HepG2 (cell line): ENCODE data around the gene BACE1-AS. TPM values are rescaled to one million over a fixed set of nuclear protein-coding genes. Genes with fewer than 3 reads are reported as not detected.

ENCODE experiments used
- CC2D1A ChIP-seq: sonication (generic); formaldehyde crosslinking; IDR thresholded peaks from 2 replicates; pipeline ENCODE4 v1.8.1; 2023; ENCODE audit warnings: mild to moderate bottlenecking, missing genetic modification reagents
- HOMEZ ChIP-seq: IDR thresholded peaks from 2 replicates; pipeline ENCODE4 v1.6.1; 2016; ENCODE audit warnings: low read depth
- KMT2A ChIP-seq: sonication (generic); formaldehyde crosslinking; IDR thresholded peaks from 2 replicates; pipeline ENCODE4 v1.4.0; 2020; ENCODE audit warnings: missing genetic modification reagents
- MED1 ChIP-seq: sonication (generic); formaldehyde crosslinking; IDR thresholded peaks from 2 replicates; pipeline ENCODE4 v1.4.0; 2020; ENCODE audit warnings: missing genetic modification reagents
- NR2C2 ChIP-seq: sonication (generic); formaldehyde crosslinking; IDR thresholded peaks from 2 replicates; pipeline ENCODE4 v1.4.0; 2020; ENCODE audit warnings: missing genetic modification reagents, mild to moderate bottlenecking, moderate library complexity, borderline replicate concordance
- SNAPC2 ChIP-seq: sonication (generic); formaldehyde crosslinking; IDR thresholded peaks from 2 replicates; pipeline ENCODE4 v1.8.1; 2022; ENCODE audit warnings: mild to moderate bottlenecking, missing genetic modification reagents
- SUZ12 ChIP-seq: fragments of 150-350 bp; IDR thresholded peaks from 2 replicates; pipeline ENCODE4 v1.6.1; 2014; ENCODE audit warnings: low read depth, low read length
- TGIF2 ChIP-seq: IDR thresholded peaks from 2 replicates; pipeline ENCODE4 v1.6.1; 2016; ENCODE audit warnings: control low read depth, missing compliant biosample characterization
- THAP11 ChIP-seq: IDR thresholded peaks from 2 replicates; pipeline ENCODE4 v1.6.1; 2016; ENCODE audit warnings: missing biosample characterization, missing genetic modification reagents
- XBP1 ChIP-seq: sonication (generic); formaldehyde crosslinking; IDR thresholded peaks from 2 replicates; pipeline ENCODE4 v1.5.0; 2020; ENCODE audit warnings: missing genetic modification reagents
- XRCC5 ChIP-seq: fragments of 200-400 bp; formaldehyde crosslinking; optimal IDR thresholded peaks from 2 replicates; pipeline ENCODE3; 2017; ENCODE audit warnings: mild to moderate bottlenecking, low read length
- ZC3H13 ChIP-seq: sonication (generic); formaldehyde crosslinking; IDR thresholded peaks from 2 replicates; pipeline ENCODE4 v1.8.1; 2023; ENCODE audit warnings: mild to moderate bottlenecking, missing genetic modification reagents, moderate library complexity
- ZFP82 ChIP-seq: sonication (generic); formaldehyde crosslinking; IDR thresholded peaks from 2 replicates; pipeline ENCODE4 v1.5.1; 2020; ENCODE audit warnings: mild to moderate bottlenecking, missing genetic modification reagents, borderline replicate concordance
- ZMAT3 ChIP-seq: sonication (generic); formaldehyde crosslinking; conservative IDR thresholded peaks from 2 replicates; pipeline ENCODE4 v1.7.0; 2021; ENCODE audit warnings: missing genetic modification reagents
- ZNF350 ChIP-seq: sonication (generic); formaldehyde crosslinking; IDR thresholded peaks from 2 replicates; pipeline ENCODE4 v1.4.0; 2020; ENCODE audit warnings: mild to moderate bottlenecking, low read depth, missing genetic modification reagents, borderline replicate concordance
- ZNF772 ChIP-seq: sonication (generic); formaldehyde crosslinking; IDR thresholded peaks from 2 replicates; pipeline ENCODE4 v1.5.0; 2020; ENCODE audit warnings: mild to moderate bottlenecking, missing genetic modification reagents
- ZNF841 ChIP-seq: sonication (generic); formaldehyde crosslinking; IDR thresholded peaks from 2 replicates; pipeline ENCODE4 v1.8.1; 2023; ENCODE audit warnings: missing genetic modification reagents, borderline replicate concordance
- ZSCAN29 ChIP-seq: sonication (generic); formaldehyde crosslinking; conservative IDR thresholded peaks from 2 replicates; pipeline ENCODE4 v1.4.0; 2020; ENCODE audit warnings: mild to moderate bottlenecking, missing genetic modification reagents
- polyA plus RNA-seq, 8 experiments: library from polyadenylated mRNA; depleted of rRNA in 3 of 8; stranded (reverse) in 7 of 8; unstranded in 1 of 8; fragments of >200 nt; fragmentation: Illumina TruSeq in 4 of 8; extraction: Trizol in 4 of 8; gene quantifications; 2 replicates each; pipeline versions ENCODE4 v1.2.1 to v1.2.3, GENCODE V29; 2011 to 2016; ENCODE audit warnings: low read depth in 4 of 8, missing spikeins in 1 of 8, mixed read lengths in 1 of 8; ENCODE audit not compliant: insufficient read depth in 1 of 8
- total RNA-seq, 5 experiments: library from RNA; depleted of rRNA; stranded (reverse); fragments of >200 nt; fragmentation: Illumina TruSeq; extraction: Trizol; gene quantifications; 2 replicates each; pipeline ENCODE4 v1.2.3, GENCODE V29; 2016; ENCODE audit warnings: low read depth in 1 of 5
- TF ChIP-seq, protein P1 (sequence below): IDR thresholded peaks from 2 replicates; pipeline ENCODE4 v1.6.1; 2016; ENCODE audit warnings: missing compliant biosample characterization, missing genetic modification reagents, borderline replicate concordance
- TF ChIP-seq, protein P2 (sequence below): sonication (generic); formaldehyde crosslinking; IDR thresholded peaks from 2 replicates; pipeline ENCODE4 v1.4.0; 2020; ENCODE audit warnings: missing genetic modification reagents
- TF ChIP-seq, protein P3 (sequence below): IDR thresholded peaks from 2 replicates; pipeline ENCODE4 v1.6.1; 2018; ENCODE audit warnings: missing genetic modification reagents, mild to moderate bottlenecking, missing compliant biosample characterization

BACE1-AS gene
- total and polyA plus RNA-seq, 2 of the 13 experiments (the other 11 are each of a cell fraction or from before 2014, with no cell fraction given), result 2.0 to 3.9 TPM

DNA sequence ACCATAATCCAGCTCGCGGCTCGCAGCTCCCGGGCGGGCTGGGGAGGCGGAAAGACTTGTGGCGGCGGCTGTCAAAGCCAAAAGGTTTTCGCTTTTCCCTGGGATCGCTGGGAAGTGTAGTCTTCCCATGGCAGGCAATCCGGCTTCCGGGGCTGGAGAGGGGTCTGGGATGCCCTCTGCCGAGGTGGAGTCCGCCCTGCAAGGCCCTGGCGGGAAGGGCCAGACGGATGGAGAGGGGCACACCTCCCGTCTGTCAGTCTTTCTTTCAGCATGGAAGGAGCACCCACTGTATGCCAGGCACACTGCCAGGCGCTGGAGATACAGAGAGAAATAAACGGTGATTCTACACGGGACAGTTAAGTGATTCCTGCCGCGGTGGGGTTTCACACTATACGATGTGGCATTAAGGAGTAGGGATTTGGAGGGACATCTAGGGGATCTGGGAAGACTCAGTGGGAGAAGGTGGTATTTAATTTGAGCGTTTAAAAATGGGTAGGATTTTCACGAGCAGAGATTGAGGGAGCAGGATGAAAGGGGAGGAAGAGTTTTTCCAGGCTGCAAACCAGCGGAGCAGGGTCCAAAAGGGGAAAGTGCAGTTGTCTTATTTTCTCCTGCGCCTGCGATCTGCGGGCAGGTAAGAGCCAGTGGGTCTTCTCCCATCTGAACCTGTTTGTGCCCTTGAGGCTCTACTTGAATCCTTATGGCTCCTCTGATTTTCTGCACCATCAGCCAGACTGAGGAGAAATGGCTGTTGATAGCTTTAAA, 25.2 kb downstream of the BACE1-AS start, which contains the start of gene BACE1 (continued):
- TF ChIP-seq SNAPC2 (CRISPR knock-in tag) (no peak), ZNF841 (CRISPR knock-in tag) (no peak), HOMEZ (0 out of 2 replicates have a peak, but pooled peaks have one; percentile 32), XRCC5 (peak; percentile 54), ZC3H13 (CRISPR knock-in tag) (no peak), ZFP82 (CRISPR knock-in tag) (0 out of 2 replicates have a peak, but pooled peaks have one; percentile 28), NR2C2 (CRISPR knock-in tag) (peak; percentile 65; the same call in 1 of the 2 replicates), CC2D1A (CRISPR knock-in tag) (0 out of 2 replicates have a peak, but pooled peaks have one; percentile 67), SUZ12 (peak; percentile 46), MED1 (CRISPR knock-in tag) (peak; percentile 35), TGIF2 (CRISPR knock-in tag) (peak; percentile 92), ZNF772 (CRISPR knock-in tag) (no peak), ZNF350 (CRISPR knock-in tag) (peak; percentile 67; the same call in 1 of the 2 replicates), THAP11 (CRISPR knock-in tag) (peak; percentile 98), XBP1 (CRISPR knock-in tag) (no peak), ZSCAN29 (CRISPR knock-in tag) (0 out of 2 replicates have a peak, but pooled peaks have one; percentile 53), KMT2A (CRISPR knock-in tag) (0 out of 2 replicates have a peak, but pooled peaks have one; percentile 53), ZMAT3 (peak; percentile 49; the same call in 1 of the 2 replicates)
- TF ChIP-seq, protein P1, sequence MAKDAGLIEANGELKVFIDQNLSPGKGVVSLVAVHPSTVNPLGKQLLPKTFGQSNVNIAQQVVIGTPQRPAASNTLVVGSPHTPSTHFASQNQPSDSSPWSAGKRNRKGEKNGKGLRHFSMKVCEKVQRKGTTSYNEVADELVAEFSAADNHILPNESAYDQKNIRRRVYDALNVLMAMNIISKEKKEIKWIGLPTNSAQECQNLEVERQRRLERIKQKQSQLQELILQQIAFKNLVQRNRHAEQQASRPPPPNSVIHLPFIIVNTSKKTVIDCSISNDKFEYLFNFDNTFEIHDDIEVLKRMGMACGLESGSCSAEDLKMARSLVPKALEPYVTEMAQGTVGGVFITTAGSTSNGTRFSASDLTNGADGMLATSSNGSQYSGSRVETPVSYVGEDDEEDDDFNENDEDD, result peak; percentile 75; the same call in 1 of the 2 replicates
- TF ChIP-seq, protein P2, sequence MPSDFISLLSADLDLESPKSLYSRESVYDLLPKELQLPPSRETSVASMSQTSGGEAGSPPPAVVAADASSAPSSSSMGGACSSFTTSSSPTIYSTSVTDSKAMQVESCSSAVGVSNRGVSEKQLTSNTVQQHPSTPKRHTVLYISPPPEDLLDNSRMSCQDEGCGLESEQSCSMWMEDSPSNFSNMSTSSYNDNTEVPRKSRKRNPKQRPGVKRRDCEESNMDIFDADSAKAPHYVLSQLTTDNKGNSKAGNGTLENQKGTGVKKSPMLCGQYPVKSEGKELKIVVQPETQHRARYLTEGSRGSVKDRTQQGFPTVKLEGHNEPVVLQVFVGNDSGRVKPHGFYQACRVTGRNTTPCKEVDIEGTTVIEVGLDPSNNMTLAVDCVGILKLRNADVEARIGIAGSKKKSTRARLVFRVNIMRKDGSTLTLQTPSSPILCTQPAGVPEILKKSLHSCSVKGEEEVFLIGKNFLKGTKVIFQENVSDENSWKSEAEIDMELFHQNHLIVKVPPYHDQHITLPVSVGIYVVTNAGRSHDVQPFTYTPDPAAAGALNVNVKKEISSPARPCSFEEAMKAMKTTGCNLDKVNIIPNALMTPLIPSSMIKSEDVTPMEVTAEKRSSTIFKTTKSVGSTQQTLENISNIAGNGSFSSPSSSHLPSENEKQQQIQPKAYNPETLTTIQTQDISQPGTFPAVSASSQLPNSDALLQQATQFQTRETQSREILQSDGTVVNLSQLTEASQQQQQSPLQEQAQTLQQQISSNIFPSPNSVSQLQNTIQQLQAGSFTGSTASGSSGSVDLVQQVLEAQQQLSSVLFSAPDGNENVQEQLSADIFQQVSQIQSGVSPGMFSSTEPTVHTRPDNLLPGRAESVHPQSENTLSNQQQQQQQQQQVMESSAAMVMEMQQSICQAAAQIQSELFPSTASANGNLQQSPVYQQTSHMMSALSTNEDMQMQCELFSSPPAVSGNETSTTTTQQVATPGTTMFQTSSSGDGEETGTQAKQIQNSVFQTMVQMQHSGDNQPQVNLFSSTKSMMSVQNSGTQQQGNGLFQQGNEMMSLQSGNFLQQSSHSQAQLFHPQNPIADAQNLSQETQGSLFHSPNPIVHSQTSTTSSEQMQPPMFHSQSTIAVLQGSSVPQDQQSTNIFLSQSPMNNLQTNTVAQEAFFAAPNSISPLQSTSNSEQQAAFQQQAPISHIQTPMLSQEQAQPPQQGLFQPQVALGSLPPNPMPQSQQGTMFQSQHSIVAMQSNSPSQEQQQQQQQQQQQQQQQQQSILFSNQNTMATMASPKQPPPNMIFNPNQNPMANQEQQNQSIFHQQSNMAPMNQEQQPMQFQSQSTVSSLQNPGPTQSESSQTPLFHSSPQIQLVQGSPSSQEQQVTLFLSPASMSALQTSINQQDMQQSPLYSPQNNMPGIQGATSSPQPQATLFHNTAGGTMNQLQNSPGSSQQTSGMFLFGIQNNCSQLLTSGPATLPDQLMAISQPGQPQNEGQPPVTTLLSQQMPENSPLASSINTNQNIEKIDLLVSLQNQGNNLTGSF (CRISPR knock-in tag), result no peak
- TF ChIP-seq, protein P3, sequence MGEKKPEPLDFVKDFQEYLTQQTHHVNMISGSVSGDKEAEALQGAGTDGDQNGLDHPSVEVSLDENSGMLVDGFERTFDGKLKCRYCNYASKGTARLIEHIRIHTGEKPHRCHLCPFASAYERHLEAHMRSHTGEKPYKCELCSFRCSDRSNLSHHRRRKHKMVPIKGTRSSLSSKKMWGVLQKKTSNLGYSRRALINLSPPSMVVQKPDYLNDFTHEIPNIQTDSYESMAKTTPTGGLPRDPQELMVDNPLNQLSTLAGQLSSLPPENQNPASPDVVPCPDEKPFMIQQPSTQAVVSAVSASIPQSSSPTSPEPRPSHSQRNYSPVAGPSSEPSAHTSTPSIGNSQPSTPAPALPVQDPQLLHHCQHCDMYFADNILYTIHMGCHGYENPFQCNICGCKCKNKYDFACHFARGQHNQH, result peak; percentile 47; the same call in 1 of the 2 replicates
